HG02763 (cell line): Measurements from ENCODE around the gene COL12A1.

Experiments
- ATAC-seq: cut with Tn5 transposase; IDR thresholded peaks from one replicate; pipeline ENCODE4 v1.9.1; 2021; ENCODE audit warnings: mild to moderate bottlenecking, moderate library complexity; ENCODE audit not compliant: unreplicated experiment

The COL12A1 gene

DNA sequence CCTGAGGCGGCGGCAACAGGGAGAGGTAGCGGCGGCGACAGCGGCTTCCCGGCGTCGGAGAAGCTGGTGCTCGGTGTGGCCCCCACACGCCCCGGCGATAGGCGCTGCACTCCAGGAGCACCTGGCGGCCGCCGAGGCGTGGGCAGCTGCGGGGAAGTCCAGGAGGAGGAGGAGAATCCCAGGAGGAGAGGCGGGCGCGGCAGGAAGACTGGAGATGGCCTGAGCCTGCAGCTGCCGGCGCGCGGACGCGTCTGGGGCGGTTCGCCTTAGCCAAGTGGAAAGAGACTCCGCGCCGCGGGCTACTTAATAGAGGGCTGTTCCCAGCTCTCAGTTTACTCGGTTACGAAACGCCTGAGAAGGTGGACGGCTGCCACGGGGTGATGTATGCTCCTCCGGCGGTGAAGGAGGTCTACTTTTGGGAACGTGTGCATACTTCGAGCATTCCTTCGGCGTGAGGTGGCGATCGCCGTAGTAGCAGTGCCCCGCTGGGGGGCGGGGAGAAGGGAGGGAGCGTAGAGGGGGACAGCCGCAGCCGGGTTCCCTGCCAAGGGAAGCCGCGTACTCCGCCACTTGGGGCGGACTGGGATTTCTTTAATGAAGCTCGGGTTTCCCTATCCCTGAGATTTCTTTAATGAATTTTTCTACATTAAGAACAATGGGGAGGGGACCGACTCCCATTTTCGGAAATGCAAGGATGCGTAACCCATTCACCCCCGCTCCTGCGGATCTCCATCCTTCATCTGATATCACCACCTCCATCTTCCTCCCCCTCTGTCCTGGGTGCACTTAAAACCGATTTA lies at the start of gene COL12A1:
COL12A1 (minus strand) TSS at position 278 of the 800 bp plus-strand sequence. CDS start 3,261 bp downstream, outside the sequence.
- no peak for ATAC-seq

DNA sequence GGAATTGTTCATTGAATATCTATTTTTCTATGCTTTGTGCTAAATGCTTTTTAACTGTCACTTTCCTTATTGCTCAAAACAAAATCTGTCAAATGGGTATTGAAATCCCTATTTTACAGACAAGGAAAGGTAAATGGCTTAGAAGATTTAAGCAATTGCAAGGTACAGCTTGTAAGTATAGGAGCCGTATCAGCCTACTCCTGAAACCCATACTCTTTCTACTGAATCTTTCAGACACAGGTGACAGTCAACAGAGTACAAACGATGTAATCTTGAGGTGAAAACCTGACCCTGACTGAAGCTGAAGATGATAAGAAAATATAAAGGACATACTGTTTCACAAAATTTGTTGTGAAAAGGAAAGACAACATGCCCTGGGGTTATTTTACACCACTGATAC lies 44.7 kb upstream of the COL12A1 start:
- ATAC-seq, result no peak

DNA sequence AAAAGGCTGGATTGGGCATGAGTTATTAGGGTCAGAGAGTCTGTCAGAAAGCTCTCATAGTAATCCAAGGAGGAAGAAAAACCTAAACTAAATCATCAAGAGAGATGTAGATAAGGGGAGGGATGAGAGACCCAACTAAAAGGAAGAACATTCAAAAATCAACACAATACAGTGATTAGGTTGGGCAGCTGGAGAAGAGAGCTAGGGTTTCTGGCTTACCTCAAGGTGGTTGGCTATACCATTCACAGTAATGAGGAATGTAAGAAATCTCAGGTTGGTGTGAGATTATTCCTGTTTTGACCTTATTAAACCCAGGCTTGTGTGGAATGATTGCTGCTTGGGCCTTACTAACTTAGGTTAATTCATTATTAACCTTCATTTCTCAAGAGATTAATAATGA lies 44.0 kb upstream of the COL12A1 start:
- no peak for ATAC-seq

DNA sequence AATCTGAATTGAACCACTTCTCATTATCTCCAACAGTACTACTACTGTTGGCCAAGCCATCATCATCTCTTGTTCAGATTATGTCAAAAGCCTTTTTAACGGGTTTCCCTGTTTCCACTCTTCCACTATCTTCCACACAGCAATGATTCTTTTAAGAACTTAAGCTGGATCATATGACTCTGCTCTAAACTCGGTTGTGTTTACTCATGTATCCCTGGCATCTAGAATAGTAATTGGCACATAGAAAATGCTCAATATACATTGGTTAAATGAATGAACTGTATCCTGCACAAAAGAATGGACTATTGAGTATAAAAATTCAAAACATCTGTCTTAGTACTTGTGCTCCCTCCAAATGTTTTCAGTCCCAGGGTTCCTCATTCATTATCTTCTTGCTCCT lies 40.5 kb upstream of the COL12A1 start:
- no peak for ATAC-seq

DNA sequence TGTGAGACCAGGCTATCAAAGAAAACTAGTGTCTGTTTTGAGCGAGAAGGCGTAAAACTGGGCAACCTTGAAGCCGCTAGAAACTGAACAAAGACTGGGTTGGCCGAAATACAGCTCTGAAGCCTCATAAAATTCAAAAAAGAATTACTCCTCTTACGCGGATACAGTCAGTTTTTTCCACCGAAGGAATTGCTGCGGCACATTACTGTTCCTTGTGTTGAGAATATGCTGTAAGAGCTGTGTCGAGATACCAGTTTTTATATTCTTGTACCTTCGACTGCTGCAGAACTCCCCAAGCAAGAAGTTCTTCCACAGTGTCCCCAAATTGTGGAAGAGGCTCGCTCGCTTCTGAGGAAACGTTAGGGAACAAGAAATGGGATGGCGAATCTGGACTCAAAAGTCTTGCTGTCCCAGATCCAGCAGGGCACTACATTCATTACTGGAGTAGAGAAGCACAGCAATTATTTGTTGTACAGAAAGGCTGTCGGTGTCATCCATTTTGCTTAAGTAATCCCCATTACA lies 38.3 kb upstream of the COL12A1 start:
- no peak for ATAC-seq

DNA sequence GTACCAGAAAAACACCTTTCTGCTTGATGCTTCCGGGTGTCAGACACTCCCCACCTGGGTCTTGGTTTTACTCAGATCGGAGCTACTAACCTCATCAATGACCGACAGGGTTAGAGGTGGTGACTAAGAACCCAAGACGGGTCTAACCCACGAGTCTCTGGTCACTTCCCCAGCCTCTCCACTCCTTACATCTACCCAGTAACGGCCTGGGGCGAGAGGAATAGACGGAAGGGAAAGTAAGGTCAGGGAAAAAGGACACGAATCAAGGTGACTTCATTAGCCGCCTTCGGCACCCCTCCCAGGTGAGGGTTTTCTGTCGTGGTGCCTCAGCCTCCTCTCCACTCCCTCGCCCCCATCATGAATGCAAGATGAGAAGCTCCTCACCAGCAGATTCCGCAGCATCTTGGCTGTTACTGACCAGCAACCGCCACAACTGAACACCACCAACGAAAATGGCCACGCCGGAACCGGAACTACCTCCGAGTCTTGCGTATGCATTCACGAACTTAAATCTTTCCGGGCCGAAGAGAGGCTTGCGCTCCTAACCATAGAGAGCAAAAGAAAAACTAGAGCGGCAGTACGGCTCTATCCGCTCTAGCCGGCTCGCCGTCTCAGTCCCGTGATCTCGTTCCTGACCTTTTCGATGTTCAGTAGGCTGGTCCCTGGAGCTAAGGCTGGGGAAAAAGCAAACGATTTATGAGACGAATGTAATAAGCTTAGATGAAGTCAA lies 37.6 kb upstream of the COL12A1 start, which contains the start of gene COX7A2:
COX7A2 (minus strand) TSS at position 469 of the 730 bp plus-strand sequence; CDS start at position 402, 67 bp downstream.
- ATAC-seq, result peak; percentile 95

DNA sequence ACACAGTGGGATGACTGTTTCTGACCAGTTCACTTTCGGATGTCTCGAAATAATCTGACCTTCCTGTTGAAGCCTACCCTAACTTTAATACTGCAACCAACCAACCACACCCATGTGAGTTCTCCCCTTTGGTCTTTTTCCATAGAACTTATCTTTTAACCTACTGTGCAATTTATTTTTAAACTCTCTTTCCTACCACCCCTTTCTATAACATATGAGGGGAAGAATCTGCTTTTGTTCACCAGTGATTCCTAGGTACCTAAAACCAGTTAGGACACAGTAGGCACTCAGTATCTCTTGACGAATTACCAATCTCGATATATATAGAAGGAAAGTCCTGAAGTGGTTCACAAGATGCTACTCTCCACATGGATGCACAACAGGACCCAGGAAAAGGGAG lies 30.8 kb upstream of the COL12A1 start:
- ATAC-seq, result no peak

DNA sequence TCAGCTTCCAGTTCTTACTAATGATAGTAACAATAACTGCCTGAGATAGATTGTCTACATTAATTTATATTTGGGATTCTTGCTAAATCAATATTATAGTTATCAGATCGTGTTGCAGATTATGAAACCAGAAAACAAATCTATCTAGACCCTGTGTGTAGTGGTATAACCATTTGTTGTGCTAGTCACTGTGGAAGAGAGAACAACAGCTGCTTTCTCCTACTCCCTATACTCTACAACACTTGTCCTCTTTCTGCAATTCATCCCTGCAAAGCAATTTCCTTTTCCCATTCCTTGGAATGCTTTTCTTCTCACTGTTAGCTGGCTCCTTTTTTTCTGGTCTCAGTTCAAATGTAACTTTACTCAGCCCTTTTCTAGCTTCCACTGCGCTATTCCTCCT lies 29.4 kb upstream of the COL12A1 start:
- ATAC-seq, result no peak

DNA sequence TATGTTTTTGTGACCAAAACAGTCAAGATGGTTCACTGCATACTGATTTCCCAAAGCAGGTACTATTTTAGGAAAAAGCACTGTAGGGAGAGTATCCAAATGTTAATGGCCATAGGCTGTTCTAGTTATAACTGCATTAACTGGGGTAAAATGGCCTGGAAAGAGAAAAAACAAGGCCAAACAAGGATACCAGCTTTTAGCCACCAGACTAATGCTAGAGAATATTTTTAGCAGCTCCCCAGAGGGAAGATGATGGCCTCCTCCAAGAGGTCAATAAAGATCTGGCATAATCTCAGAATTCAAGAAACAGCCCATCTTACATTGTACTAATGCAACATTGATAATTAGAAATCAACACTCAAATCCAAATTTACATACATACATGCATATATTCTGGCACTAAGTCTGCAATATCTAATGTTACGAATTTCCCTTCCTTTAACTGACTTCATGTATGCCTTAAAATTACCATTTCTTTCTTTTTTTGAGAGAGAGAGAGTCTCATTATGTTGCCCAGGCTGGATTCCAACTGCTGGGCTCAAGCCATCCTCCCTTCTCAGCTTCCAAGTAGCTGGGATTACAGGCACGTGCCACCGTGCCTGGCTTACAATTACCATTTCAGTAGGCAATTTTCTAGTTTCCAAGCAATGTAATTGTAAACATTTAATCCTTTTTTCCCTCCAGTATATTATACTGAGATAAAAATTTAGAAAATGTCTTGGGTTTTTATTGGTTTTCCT lies 28.4 kb upstream of the COL12A1 start:
- ATAC-seq, result no peak

DNA sequence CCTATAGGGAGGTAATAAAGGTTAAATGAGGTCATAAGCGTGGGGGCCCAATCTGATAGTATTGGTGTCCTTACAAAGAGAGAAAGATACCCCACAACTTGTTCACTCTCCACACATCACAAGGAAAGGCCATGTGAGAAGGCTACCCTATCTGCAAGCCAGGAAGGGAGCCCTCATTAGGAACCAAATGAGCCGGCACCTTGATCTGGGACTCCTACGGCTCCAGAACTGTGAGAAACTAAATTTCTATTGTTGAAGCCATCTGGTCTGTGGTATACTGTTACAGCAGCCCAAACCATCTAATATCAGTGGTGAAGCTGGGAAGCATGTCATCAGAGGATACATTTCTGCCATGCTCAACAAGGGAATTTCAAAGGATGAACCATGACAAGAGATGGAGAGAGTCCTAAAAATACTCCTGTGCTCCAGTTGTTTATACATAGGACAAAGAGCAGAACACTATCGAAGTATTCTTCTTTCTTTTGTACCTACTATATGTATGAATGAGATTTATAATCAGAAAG lies 27.3 kb upstream of the COL12A1 start:
- no peak for ATAC-seq

DNA sequence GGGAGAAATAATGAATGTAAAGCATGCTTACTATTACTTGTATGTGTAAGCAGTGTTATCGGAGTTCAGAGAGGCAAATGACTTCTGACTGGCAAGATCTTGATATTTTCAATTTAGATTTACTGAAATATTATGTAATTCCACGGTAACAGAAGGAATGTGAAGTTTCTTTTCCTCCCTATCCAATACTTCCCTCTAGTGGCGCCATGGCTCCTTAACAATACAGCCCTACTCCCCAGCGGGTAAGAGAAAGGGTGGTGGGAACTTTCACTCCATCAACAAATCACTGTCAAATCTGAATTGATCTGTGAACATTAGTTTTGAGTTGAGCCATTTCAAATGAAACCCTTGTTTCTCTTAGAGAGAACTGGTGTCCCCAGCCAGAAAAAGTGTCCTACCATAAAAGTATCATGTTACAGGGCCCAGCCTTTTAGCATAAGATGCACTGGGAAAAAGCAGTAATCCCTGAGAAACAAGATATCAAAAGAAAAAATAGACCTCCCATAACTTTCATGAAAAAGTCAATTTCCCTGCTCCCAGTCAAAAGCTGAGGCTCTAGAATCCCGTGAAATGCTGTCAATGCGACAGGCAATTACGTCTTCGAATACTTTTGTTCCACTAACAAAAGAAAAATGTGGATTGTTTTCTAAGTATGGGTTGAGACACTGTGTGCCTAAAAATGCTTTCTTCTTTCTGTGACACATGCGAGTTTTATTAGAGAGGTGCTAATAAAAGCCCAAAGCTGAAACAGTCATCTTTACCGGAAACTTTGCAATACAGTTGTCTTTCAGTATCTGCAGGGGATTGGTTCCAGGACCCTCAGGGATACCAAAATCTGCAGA lies 24.9 kb upstream of the COL12A1 start:
- no peak for ATAC-seq

DNA sequence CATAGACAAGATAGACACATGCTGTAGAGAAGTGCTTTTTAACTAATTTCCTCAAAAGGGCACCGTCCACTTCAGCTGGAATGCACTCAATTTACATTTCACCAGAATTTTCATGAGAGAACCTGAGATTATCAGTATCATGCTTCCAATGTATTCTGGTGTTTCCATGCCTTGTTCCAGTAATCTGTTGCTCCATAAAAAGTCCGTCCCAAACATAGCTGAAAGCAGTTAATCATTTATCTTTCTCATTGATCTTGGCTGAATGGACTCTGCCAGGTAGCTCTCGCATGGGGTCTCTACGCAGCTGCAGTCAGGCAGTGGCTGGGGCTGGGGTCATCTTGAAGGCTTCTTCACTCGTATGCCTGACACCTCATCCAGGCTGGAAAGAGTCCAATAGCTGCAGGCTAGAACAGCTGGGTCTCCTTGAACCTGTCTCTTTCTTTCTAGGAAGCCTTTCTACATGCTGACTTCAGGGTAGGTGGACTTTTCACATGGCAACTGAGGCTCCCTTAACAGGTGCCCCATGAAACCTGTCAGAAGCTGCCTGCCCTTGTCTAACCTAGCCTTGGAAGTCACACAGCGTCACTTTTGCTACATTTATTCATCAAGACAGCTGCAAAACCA lies 18.6 kb upstream of the COL12A1 start:
- no peak for ATAC-seq

DNA sequence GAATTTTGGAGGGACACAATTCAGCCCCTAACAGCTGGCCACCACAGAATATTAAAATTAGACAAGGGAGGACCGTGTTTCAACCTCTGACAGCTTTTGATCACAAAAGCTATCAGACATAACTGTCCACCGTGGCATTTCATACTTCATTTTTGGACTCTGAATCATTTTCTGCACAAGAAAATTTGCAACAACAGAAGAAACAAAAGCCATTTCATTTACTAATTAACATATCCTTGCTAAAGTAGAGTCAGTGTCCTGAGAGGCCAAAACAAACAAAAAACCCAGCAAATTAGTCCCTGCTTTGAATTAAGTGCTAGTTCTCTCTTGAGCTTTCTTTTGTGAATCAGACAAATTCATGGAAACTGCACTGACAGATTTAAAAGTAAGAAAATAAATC lies 17.6 kb upstream of the COL12A1 start:
- ATAC-seq, result no peak

DNA sequence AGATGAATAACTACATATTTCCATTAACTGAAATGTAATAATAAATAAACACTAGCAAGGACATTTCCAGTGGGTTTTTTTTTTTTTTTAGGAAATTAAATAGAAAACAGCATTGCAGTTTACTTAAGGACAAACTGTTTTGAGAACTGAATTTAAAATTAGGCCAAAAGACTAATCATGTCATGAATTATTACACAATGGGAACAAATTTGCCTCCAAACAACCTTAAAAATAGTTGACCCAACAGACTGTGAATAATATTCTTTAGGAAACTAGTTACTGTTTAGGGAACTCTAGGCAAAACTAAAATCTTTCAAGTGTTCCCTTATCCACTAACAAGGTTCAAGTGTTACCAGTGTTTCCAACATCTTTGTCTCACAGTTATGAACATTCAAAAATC lies 16.4 kb upstream of the COL12A1 start:
- no peak for ATAC-seq

DNA sequence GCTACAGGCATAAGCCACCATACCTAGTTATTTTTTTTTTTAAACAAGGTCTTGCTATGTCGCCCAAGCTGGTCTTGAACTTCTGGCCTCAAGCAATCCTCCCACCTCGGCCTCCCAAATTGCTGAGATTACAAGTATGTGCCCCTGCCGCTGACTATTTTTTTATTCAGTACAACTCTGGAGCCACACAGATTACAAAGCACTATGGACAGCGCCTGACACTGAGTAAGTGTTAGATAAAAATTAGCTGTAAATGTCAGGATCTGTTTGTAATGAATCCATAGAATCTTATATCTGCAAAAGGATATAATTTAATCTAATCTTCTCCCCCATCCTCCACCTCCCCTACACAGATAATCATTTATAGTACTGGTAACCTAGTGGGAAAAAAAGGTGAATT lies 15.3 kb upstream of the COL12A1 start:
- ATAC-seq, result no peak

DNA sequence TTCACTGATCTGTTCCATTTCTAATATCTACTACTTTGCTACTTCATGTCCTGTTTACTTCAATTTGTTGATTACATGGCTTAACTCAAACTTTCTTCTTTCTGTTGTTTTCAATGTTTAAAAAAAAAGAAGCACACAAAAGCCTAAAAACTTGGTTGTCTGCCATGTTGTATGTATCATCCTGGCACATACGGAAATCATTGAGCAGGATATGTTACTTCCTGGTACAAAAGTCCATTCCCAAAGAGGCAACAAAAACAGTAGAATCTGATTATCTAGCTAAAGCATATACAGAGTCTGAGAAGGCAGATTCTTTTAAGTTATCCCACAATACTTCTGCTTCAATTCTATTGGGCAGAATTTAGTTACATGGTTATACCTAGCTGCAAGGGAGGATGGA lies 14.5 kb upstream of the COL12A1 start:
- no peak for ATAC-seq

DNA sequence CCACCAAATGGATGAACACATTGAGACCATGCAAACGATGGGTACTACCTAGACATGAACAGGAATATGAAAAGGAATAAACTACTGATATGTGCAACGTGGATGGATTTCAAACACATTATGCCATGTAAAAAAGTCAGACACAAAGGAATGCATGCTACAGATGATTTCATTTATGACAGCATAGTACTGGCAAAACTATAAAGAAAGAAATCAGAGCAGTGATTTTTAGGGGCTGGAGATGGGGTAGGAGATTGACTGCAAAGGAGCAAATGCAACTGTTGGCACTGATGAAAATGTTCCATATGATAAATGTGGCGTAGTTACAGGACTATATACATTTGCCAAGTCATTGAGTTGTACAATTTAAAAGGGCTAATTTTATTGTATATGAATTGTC lies 13.4 kb upstream of the COL12A1 start:
- no peak for ATAC-seq

DNA sequence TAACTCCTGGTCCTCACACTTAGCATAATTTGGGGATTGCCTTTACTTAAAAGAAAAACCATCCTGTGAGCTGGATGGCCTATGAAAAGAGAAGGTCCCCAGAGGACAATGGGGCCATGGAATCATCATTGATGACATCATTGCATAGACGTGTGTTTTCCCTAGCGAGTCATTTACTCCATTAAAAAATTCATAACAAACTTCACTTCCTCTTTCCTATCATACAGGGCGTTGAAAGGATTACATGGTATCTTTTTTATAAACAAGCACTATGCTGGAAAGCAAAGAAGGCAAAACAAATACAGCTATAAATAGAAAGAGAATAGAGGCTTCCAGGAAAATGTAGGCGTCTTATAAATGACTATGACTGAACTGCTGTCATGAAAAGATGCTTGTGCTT lies 11.3 kb upstream of the COL12A1 start:
- ATAC-seq, result no peak

DNA sequence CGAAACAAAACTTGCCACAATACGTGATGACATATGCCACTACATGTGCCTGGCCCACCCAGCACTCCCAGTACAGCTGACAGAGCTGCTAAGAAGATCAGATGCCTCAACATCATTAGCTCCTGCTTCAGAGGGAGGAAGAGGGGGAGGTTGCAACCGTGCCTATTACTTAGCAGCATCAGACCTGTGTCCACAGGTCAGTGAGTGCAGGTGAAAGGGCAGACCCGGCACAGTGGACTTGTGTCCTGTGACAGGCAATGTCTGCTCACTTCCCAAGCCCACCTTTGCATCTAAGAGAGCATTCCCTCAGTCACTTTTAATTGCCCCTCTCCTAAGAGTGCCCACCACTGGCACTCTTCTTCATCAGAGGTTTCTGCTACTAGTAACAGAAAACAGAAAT lies 9.4 kb upstream of the COL12A1 start:
- ATAC-seq, result no peak

DNA sequence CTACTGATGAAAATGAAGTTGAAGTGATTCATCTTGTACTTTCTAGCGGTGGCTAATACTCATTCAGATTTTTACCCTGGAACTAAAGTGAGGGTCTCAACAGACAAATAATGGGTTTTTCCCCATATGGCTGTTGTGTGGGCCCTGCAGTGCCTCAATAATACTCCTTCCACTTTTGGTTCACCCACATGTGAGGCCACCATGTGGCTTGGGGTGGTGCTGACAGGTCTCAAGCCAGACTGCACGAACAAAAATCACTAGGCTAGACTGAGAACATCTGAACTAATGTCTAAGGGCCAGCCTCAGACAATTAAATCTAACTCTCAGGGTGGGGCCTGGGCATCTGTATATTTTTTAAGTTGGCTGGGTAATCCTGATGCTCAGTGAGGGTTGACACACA lies 7.9 kb upstream of the COL12A1 start:
- ATAC-seq, result no peak
